HL-60 (cell line): ENCODE results near the gene C15orf40.

Source experiments
- GABPA ChIP-seq: IDR thresholded peaks from 2 replicates; pipeline ENCODE4 v1.6.1; 2012; ENCODE audit warnings: low read depth
- POLR2AphosphoS5 ChIP-seq: IDR thresholded peaks from 2 replicates; pipeline ENCODE4 v1.6.1; 2012; ENCODE audit warnings: low read depth
- SPI1 ChIP-seq: IDR thresholded peaks from 2 replicates; pipeline ENCODE4 v1.6.1; 2012; ENCODE audit warnings: low read depth, mild to moderate bottlenecking, borderline replicate concordance
- TF ChIP-seq, protein P1 (sequence below): IDR thresholded peaks from one replicate; pipeline ENCODE4 v1.5.1; 2011; ENCODE audit warnings: low read length, control low read depth, inconsistent platforms; ENCODE audit not compliant: insufficient read depth
- TF ChIP-seq, protein P2 (sequence below): IDR thresholded peaks from 2 replicates; pipeline ENCODE4 v1.6.1; 2012; ENCODE audit warnings: low read depth; ENCODE audit not compliant: insufficient replicate concordance

GRCh38 chr15:82986442-82986780 lies 25.0 kb downstream of the C15orf40 start:
- TF ChIP-seq, protein P1, sequence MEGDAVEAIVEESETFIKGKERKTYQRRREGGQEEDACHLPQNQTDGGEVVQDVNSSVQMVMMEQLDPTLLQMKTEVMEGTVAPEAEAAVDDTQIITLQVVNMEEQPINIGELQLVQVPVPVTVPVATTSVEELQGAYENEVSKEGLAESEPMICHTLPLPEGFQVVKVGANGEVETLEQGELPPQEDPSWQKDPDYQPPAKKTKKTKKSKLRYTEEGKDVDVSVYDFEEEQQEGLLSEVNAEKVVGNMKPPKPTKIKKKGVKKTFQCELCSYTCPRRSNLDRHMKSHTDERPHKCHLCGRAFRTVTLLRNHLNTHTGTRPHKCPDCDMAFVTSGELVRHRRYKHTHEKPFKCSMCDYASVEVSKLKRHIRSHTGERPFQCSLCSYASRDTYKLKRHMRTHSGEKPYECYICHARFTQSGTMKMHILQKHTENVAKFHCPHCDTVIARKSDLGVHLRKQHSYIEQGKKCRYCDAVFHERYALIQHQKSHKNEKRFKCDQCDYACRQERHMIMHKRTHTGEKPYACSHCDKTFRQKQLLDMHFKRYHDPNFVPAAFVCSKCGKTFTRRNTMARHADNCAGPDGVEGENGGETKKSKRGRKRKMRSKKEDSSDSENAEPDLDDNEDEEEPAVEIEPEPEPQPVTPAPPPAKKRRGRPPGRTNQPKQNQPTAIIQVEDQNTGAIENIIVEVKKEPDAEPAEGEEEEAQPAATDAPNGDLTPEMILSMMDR: no peak
- TF ChIP-seq GABPA: no peak
- TF ChIP-seq SPI1: no peak
- no peak for TF ChIP-seq POLR2AphosphoS5
- TF ChIP-seq, protein P2, sequence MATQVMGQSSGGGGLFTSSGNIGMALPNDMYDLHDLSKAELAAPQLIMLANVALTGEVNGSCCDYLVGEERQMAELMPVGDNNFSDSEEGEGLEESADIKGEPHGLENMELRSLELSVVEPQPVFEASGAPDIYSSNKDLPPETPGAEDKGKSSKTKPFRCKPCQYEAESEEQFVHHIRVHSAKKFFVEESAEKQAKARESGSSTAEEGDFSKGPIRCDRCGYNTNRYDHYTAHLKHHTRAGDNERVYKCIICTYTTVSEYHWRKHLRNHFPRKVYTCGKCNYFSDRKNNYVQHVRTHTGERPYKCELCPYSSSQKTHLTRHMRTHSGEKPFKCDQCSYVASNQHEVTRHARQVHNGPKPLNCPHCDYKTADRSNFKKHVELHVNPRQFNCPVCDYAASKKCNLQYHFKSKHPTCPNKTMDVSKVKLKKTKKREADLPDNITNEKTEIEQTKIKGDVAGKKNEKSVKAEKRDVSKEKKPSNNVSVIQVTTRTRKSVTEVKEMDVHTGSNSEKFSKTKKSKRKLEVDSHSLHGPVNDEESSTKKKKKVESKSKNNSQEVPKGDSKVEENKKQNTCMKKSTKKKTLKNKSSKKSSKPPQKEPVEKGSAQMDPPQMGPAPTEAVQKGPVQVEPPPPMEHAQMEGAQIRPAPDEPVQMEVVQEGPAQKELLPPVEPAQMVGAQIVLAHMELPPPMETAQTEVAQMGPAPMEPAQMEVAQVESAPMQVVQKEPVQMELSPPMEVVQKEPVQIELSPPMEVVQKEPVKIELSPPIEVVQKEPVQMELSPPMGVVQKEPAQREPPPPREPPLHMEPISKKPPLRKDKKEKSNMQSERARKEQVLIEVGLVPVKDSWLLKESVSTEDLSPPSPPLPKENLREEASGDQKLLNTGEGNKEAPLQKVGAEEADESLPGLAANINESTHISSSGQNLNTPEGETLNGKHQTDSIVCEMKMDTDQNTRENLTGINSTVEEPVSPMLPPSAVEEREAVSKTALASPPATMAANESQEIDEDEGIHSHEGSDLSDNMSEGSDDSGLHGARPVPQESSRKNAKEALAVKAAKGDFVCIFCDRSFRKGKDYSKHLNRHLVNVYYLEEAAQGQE: no peak
